NCI-H1105 treated with DMSO at 0.1 percent for 48 hours (cell line): Measurements from ENCODE around the gene DCLK1.

Source experiments
- DNase-seq: peaks from one replicate; lab custom pipeline; 2025; lab: John Stamatoyannopoulos, UW

Gene DCLK1

DNA sequence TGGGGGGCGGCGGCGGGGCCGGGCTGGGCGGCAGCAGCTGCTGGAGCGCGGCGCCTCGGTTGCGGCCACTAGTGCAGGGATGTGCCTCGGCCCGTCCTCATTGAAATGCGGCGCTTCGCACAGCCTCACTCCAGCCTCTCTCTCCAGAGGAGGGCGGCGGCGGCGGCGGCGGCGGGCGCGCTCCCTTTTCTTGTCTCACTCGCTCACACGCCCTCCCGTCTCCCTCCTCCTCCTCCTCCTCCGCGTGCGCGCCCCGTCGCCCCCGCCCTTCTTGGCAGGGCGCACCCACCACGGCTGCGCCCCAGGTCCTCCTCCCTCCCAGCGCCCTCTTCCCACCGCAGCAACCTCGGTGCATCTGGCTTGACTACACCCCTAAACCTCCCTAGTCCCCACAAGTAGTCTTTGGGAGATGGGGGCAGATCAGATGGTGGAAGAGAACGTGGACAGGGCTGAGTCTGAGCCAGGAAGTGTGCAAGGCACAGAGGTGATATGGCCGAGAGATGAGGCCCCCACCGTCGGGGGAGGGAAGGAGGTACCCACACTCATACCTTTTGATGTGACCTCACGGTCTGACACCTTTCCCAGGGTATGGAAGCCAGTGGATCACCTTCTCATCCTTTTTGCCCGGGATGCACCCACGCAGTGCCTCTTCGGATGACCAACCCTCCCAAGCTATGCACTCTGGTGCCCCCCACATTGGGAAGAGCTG, at the start of gene DCLK1:
Gene DCLK1 (minus strand): TSS at position 161 of the 709 bp plus-strand sequence.
- DNase-seq: peak; percentile 59

DNA sequence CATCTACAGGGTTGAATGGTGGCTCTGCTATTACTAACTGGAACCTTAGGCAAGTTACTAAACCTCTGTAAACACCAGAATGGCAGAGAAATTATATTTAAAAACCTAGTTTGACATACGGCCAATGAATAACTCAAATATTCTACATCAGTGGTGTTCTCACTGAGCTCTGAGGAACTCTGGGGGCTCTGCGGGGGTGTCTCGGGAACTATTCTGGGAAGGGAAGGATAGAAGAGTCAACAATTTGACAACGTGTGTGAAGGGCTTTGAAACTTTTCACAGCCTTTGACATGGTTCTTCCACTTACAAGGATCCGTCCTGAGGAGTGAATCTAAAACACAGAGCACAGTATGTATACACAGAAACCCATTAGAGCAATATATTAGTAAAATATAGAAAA, 44.4 kb upstream of the DCLK1 start:
- no peak for DNase-seq

DNA sequence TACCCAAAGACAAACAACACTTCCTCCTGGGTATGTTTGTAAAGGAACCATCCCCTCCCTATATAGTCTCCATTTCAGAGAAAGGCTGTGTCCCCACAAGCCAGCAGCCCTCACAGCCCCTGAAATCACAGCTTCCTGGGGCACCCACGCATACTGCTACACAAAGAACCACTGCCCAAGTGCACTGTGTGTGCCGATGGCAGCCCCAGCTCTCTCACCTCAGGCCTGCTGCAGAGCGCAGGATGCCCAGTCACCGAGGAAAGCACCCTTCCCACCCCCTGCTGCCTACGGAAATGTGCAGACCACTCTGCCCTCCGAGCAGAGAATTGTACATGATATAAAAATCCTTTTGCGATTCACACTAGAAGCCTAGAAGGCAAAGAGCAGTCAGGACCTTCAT, 43.7 kb upstream of the DCLK1 start:
- DNase-seq: no peak

DNA sequence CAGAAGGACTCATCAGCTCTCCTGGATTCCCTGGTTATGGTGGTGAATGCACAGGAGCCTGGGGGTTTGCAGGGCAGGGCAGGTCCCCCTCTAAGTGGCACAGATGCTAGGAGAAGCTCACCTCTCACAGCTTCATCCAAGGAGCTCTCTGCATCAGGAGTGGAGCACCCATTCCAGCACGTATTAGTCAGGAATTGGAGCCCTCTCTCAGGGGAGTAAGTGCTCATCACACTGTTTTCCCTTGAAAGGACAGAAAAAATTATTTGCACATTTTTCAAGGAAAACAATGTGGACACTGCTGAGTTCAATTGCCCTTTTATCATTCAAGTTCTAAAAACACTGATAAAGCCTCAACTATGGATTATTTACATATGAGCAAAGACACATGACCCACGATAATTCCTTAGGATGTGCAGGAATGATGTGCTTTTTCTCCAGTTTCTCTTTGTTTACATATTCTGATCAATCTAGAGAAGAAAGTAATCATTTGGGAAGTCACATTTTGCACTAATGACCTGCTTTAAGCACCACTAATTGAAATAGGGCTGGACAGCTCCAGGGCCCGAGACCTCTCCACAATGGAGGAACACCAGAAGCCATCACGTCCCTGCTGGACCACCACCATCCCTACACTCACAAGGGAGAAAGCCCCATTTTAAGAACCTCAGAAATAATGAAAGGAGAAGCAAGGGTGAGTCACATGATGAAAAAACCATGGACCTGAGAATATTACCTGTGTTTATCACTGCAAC, 42.6 kb upstream of the DCLK1 start:
- no peak for DNase-seq

DNA sequence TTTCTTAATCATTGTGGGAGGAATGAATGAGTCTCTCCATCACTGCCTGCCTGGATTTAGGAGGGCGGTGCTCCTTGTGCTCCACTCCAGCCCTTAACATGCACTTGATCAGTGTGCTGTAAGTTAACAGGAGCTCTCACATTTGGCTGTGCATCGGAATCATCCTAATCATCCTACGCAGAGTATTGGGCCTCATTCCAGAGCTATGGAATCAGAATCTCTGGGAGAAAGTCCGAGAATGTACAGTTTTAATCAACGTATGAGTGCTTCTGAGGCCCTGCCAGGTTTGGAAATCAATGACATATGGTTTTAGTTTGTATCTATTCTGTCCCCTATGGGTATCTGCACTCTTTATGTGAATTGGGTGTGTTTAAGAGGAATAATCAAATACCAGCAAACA, 34.9 kb upstream of the DCLK1 start:
- DNase-seq: no peak

DNA sequence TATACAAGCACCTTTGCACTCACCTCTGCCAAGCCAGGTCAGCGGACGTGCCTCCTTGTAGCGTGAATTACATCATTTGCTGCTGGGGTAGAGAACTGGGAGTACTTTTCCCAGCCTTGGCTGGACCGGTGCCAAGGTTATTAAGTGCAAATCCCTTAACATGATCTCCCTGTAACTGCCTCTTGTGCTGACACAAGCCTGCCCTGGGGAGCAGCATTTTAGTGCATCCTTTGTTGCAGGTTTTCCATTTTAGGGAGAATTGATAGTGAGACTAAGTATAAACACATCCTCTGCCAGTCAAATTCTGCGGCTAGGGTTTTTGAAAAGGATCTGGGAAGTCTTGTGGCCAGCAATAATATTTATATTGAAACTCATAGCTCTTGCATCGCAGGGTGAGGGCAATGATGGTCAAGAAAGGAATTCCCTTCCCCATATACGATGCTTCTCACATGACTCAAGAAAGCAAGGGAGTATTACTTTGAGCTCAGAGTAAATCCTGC, 32.7 kb upstream of the DCLK1 start:
- peak; percentile 89 for DNase-seq

DNA sequence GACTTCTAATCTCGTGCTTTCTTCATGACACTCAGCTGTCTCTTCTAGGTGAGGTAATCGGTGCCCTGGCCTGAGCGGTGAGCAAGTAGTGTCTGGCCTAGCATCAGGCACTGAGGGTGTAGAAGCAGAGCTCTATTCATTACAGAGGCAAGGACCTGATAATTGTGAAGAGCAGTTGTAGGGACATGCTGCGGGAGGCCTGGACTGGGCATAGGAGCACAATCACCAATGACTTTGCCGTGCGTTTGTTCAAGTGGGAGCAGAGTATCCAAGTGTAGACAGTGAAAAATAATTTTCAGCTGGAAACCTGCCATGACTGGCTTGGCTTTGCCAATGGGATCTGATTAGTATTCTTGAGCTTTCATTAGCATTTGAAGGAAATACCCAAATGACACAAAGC, 32.1 kb upstream of the DCLK1 start:
- DNase-seq: peak; percentile 86

DNA sequence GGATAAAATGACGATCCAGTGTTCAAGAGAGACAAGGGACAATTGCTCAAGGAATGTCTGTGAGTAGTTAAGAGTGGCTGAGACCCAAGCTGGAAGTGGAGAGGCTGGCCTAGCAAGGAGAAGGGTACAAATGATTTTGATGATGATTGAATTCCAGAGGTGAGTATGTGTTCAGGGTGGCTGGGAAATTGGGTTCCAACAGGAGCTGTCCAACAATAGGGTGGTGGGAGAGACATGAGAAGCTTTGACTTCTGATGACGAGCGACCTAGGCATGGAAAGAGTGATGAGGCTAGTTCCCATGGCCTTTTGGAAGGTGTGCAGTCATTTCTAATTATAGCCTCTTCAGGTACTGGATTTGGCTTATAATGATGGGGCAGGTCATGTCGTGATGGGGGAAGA, 29.1 kb upstream of the DCLK1 start:
- DNase-seq: no peak

DNA sequence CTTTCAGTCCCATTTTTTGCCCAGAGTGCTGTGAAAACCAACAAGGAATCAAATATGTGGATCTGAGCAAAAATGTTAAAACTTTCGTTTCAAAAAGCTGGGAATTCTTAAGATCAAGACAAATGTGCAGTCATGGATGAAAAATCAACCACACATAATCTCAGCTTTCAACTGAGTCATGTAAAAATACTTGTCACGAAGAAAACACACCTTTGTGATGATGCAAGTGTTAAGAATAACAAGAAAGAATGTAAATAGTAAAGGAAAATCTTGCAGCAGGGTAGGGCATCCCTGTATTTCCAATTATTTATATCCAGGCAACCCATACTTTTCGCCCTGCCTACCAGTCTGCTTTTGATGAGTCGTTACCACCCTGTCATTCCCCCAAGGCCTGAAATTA, 27.4 kb upstream of the DCLK1 start:
- DNase-seq: no peak

DNA sequence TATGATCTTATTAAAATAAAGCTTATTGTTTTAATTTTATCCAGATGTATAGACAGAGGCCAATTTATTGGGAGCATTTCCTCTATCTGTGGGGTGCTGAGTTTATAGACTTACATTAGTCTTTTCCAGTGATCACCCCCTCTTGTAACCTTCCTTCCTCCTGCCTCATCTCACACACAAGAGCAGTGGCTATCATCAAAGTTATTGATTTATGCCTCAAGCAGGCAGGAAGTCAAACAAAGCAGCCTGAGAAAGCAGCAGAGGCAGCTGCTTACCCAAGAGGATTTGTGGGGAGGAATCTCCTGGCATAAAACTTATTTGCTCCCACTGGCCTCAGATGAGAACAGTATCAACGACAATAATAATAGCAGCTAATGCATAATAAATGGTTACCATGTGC, 26.3 kb upstream of the DCLK1 start:
- DNase-seq: peak; percentile 1

DNA sequence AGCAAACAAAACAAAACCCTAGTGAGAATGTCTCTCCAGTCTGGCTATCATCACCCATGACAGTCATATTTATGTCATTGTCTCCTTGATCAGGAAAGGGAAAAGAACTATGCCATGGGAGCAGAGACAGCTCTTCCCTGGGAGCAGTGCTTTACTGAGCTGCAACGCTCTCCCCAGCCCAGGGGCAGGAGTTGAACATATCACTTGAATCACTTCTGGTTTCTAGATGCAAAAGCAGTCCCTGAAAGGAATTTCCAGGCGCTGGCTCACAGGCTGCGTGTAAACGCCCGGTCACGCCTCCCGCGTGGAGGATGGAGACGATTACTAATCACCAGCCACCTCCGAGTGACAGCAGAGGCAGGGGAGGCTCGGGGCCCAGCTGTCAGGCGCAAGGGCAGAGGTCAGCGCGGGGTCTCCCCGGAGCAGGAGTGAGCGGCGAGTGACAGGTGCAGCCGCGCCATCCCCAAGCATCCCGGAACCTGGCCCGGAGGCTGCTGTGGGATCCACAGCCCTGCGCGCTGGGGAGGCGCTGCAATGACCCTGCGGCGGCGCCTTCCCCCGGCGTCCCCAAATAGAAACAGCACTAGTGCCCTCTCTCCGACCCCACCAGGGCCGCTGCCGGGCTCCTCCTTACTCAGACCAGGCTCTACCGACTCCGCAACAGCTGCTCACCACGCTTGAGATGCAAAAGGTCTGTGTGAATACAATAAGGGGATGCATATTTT, 23.5 kb upstream of the DCLK1 start:
- no peak for DNase-seq

DNA sequence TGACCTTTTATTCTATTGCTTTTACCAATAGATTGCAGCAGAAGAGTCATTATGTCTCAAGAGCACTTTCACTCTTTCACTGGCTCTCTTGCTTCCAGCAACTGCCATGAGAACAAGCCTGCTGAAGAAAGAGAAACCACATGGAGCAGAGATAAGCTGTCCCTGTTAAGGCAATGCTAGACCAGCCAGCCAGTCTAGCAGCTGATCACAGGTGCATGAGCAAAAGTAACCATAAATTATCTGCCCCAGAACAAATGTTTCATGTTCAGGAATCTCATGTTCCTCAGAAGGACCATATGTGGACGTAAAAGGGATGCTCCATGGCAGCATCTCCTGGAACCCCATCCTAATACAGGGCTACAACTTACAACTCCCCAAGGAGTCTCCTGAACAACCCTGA, 20.4 kb upstream of the DCLK1 start:
- DNase-seq: no peak

DNA sequence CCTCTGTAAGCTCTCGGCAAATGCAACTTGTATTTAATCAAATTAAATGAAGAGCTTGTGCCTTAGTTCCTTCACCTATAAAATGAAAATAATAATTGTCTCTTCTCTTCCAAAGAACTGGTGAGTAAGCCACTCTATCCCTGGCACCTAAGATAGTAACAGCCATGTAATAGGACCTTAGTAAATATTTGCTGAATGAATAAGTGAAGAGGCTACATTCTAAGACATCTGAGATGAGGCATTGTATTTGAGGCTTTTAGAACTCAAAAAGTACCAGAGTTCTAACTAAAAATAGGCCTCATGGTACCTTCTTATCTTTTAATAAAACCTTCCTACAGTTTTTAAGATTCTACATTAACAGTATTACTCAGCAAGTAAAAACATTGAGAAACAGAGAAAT, 17.3 kb upstream of the DCLK1 start:
- no peak for DNase-seq

DNA sequence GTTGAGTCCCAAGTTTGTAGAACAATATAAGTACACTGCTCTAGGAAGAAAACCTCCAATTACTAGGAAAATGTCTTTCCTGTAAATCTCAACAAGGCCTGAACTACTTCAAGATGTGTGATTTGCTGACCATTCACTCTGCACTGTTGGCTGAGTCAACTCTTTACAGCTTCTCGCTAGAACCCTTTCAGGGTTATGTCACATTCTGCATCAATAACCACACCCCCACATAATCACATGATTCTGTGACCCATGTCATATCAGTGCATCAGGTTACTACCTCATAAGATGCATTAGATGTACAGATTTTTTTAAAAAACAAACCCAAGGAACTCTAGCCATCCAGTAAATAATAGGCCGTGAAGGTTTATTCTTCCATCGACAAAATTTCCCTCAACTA, 16.1 kb upstream of the DCLK1 start:
- DNase-seq: no peak

DNA sequence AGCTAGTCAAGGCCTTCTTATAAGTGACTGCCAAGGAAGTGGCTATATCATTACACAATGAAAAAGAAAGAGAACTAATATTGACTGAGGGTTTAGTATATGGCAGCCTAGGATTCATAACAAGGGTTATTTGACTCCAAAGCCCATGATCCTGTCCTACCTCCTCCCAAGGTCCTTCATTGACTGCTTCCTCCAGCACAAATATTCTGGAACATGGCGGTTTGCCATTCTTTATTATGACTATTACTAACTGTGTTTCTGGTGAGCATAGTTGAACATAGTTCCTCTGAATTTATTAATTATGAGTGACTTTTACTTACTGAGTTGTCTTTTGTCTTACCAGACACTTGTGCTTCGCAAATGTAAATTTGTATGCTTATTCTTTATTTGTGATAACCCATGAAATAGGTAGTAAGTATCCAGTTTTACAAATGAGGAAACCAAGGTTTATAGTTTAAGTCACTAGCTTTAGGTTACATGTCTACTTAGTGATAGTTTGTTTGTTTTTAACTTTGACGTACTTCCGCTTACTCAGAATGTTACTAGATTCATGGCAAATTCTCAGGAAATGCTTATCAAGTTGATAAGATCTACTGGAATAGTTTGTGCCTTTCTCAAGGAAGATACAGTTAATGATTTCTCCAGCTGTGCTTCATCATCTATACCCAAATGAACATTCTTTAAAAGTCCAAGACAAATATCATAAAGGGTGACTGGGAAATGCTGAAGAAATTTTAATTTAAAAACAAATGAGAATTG, 15.5 kb upstream of the DCLK1 start:
- no peak for DNase-seq

DNA sequence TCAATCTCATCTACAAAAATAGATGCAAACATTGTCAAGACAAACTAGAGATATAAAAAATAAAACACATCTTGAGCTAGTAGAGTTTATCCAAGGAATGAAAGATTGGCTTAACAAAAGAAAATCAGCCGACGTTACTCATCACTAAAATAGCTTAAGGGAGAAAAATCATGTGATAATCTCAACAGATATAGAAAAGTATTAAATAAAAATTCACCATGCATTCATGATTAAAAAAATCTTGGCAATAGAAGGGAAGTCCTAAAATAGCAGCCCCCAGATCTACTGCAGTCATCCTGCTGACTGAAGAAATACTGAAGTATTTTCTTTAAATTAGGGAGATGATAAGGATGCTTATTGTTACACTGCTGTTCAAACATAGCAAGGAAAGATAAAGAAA, 12.6 kb upstream of the DCLK1 start:
- DNase-seq: no peak

DNA sequence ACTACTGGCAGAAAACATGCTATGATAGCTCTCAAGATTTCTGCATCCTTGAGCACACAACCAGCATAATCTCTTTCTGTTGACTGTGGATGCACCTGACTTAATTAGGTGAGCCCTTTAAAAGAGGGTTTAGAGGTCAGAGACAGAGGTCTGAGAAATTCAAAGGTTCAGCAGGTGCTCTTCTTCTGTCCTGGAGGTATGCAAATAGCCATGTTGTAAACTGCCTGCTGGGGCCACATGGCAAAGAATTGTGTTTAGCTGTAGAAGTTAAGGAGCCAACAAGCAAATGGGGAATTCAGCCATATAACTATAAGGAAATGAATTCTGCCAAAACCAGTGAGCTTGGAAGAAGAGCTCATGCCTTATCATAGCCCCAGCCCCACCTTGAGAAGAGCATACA, 11.6 kb upstream of the DCLK1 start:
- DNase-seq: no peak

DNA sequence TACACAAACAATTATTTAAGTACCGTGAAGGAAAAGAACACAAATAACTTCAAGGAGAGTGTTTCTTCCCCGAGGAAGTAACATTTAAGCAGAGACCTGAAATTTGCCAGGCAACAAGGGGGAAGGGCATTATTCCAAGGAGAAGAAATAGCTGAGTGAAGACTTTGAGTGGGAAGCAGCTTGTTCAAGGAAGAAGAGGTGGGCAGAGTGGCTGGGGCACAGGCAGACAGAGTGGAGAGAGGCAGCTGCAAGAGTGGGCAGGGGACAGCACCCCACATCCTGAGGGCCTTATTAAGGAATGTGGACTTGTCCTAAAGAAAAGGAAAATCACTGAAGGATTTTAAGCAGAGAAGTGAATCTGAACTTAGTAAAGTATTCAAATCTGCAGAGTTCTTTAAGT, 4.7 kb upstream of the DCLK1 start:
- no peak for DNase-seq

DNA sequence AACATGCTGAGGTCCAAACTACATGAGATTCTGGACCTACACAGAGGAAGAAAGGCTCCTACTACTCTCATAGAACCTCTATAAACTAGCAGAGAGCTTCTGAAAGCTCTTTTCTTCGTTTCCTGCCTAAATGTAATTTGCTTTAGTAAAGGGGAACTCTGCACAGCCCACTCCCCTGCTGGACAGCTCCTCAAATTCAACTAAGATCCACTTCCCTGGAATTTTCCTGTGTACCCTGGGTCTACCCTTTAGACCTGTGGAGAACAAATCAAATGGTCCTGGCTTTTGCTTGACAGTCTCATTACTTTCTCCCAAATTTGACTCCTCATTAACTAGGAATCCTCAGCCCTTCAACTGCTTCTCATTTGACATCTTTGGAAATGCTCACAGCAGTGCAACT, 3.5 kb upstream of the DCLK1 start:
- DNase-seq: no peak

DNA sequence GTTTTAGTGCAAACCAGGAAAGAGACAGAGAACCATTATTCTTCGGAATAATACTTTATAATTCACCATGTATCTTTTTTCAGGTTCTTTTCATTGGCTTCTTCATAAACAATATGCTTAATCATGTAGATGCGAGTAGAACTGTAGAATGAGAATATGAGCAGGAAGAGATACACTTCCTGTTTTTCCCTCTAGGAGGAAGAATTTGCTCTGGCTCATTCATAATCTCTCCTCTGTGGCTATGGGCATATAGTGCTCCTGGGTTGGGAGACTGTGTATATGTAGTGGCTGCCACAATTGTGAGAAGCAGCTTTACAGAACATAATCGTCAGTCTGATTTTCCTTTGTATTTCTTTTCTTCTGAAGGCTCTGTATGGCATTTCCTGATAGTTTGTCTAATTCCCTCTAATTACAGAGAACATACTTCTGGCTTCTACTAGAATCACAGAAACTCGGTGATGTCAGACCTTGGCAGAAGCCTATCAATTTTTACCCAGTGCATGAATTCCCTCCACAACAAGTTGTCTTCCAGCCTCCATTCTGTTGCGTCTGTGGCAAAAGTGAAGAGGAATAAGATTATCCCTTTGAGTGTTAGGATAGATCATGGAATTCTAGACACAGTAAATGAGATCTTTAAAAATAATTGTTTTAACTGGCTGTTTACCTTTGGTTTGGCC, 2.9 kb upstream of the DCLK1 start:
- DNase-seq: no peak

DNA sequence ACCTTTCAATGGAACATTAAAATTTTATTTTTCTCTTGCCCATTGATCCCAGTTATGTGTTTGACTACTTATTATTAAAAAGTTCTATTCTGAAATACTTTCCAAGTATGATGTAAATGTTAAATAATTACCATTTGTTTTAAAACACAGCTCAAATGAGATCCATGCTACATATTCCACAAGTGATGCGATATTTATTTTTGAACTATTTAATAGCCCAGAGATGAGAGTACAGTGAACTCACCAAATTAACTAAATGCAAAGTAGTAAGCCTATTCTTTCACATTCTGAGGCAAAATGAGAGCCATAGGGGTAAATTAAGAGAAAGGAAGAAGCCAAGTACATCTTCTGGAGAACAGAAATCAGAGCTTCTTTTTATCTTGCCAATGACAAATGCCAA, 1.2 kb upstream of the DCLK1 start:
- no peak for DNase-seq

DNA sequence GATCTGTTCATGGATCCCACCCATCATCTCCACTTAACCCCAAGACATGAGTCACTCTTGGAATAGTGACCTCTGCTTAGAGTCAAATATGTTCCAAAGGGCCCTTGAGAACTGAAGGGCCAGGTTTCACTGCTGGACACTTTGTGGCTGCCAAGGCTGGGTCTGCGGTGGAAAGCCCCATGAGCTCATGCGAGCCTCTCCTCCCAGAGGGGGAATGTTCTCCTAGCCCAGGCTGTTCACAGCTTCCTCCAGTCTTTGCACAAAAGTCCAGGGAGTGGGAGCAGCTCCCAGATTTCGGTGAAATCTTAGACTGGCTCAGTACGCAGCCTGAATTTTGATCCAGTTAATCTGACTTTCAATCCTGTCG, 732 bp upstream of the DCLK1 start:
- no peak for DNase-seq
